ENCODE results near the gene CASZ1.

CASZ1 gene

GRCh38 chr1:10824821-10825540 lies 28.5 kb upstream of the CASZ1 start:
- H4K8ac ChIP-seq (ENCODE audit: low read length) = no peak overlapping the region
- no peaks in the 10 kb centered on the region for H3K9me3 ChIP-seq (ENCODE audit: control insufficient read depth, low read length)
- no peaks in the 10 kb centered on the region for H3K79me1 ChIP-seq (replicated peaks; ENCODE audit: low read length, poor library complexity, severe bottlenecking)
- WGBS = 63% methylated on average over 17 of the region's 19 CpGs
- no peak overlapping the region for H3K4me2 ChIP-seq (ENCODE audit: low read length, poor library complexity, severe bottlenecking)
- no peak overlapping the region for H3K27ac ChIP-seq (ENCODE audit: low read length, poor library complexity, severe bottlenecking)
- H3K4me3 ChIP-seq (ENCODE audit: insufficient read depth in 1 of 2, low read depth in 1 of 2, low read length in 2 of 2) = no peak overlapping the region
- H2BK12ac ChIP-seq (ENCODE audit: low read length in 2 of 2) = no peak overlapping the region
- H3K14ac ChIP-seq (ENCODE audit: low read length in 2 of 2) = no peak overlapping the region
- no peak overlapping the region for H2AK5ac ChIP-seq (ENCODE audit: low read length, severe bottlenecking)
- no peak overlapping the region for H3K18ac ChIP-seq (ENCODE audit: low read depth in 1 of 2, low read length in 2 of 2)
- no peak overlapping the region for H3K9ac ChIP-seq (ENCODE audit: low read length)
- no peaks in the 10 kb centered on the region for H3K36me3 ChIP-seq (ENCODE audit: control insufficient read depth in 1 of 2, insufficient read depth in 2 of 2, low read depth in 1 of 2, low read length in 2 of 2)
- no peak overlapping the region for H2BK120ac ChIP-seq (ENCODE audit: low read depth, low read length)
- no peak overlapping the region for H2BK15ac ChIP-seq (ENCODE audit: low read depth, poor library complexity, severe bottlenecking)
- no peak overlapping the region for H3K23ac ChIP-seq (ENCODE audit: low read length in 2 of 2)
- no peak overlapping the region for H2BK5ac ChIP-seq (ENCODE audit: low read depth, low read length, poor library complexity, severe bottlenecking)
- H3K4me1 ChIP-seq (ENCODE audit: control insufficient read depth, insufficient read depth, low read depth, low read length) = peaks cover 7% of the 10 kb centered on the region
- H3K27me3 ChIP-seq (ENCODE audit: control insufficient read depth in 1 of 2, insufficient read depth in 1 of 2, low read length in 2 of 2) = peaks cover 16 to 71% of the 10 kb centered on the region in 2 experiments
- H4K91ac ChIP-seq (ENCODE audit: low read length) = no peak overlapping the region
- DNase-seq = peak; percentile 29
- no peak overlapping the region for H2AFZ ChIP-seq (ENCODE audit: low read depth, low read length)
- H3K4ac ChIP-seq (ENCODE audit: low read depth in 1 of 2, low read length in 2 of 2) = no peak overlapping the region

- H2BK12ac ChIP-seq (ENCODE audit: low read length in 2 of 2) = no peak overlapping the region
- peaks cover 24 to 69% of the 10 kb centered on the region in 2 experiments for H3K27me3 ChIP-seq (ENCODE audit: control insufficient read depth in 1 of 2, insufficient read depth in 1 of 2, low read length in 2 of 2)
- H3K9ac ChIP-seq (ENCODE audit: low read length) = no peak overlapping the region
- H3K4ac ChIP-seq (ENCODE audit: low read depth in 1 of 2, low read length in 2 of 2) = no peak overlapping the region
- H3K4me1 ChIP-seq (ENCODE audit: control insufficient read depth, insufficient read depth, low read depth, low read length) = peaks cover 7% of the 10 kb centered on the region
- no peak overlapping the region for H3K18ac ChIP-seq (ENCODE audit: low read depth in 1 of 2, low read length in 2 of 2)
- H3K4me2 ChIP-seq (ENCODE audit: low read length, poor library complexity, severe bottlenecking) = no peak overlapping the region
- H4K8ac ChIP-seq (ENCODE audit: low read length) = no peak overlapping the region
- 89% methylated on average over 14 of the region's 14 CpGs for WGBS
- H4K91ac ChIP-seq (ENCODE audit: low read length) = no peak overlapping the region
- H2BK120ac ChIP-seq (ENCODE audit: low read depth, low read length) = no peak overlapping the region
- H3K9me3 ChIP-seq (ENCODE audit: control insufficient read depth, low read length) = no peaks in the 10 kb centered on the region
- no peak overlapping the region for H2AK5ac ChIP-seq (ENCODE audit: low read length, severe bottlenecking)
- H3K36me3 ChIP-seq (ENCODE audit: control insufficient read depth in 1 of 2, insufficient read depth in 2 of 2, low read depth in 1 of 2, low read length in 2 of 2) = no peaks in the 10 kb centered on the region
- no peak overlapping the region for H2BK15ac ChIP-seq (ENCODE audit: low read depth, poor library complexity, severe bottlenecking)
- H3K4me3 ChIP-seq (ENCODE audit: insufficient read depth in 1 of 2, low read depth in 1 of 2, low read length in 2 of 2) = no peak overlapping the region
- H2AFZ ChIP-seq (ENCODE audit: low read depth, low read length) = no peak overlapping the region
- no peak overlapping the region for H3K23ac ChIP-seq (ENCODE audit: low read length in 2 of 2)
- no peak overlapping the region for H2BK5ac ChIP-seq (ENCODE audit: low read depth, low read length, poor library complexity, severe bottlenecking)
- DNase-seq = no peak
- no peak overlapping the region for H3K14ac ChIP-seq (ENCODE audit: low read length in 2 of 2)
- no peak overlapping the region for H3K27ac ChIP-seq (ENCODE audit: low read length, poor library complexity, severe bottlenecking)
- no peaks in the 10 kb centered on the region for H3K79me1 ChIP-seq (replicated peaks; ENCODE audit: low read length, poor library complexity, severe bottlenecking)
Measured at GRCh38 chr1:10823000-10823401, 26.6 kb upstream of the CASZ1 start.

- H3K18ac ChIP-seq (ENCODE audit: low read depth in 1 of 2, low read length in 2 of 2) = no peak overlapping the region
- H3K36me3 ChIP-seq (ENCODE audit: control insufficient read depth in 1 of 2, insufficient read depth in 2 of 2, low read depth in 1 of 2, low read length in 2 of 2) = no peaks in the 10 kb centered on the region
- no peak overlapping the region for H2BK120ac ChIP-seq (ENCODE audit: low read depth, low read length)
- H3K14ac ChIP-seq (ENCODE audit: low read length in 2 of 2) = no peak overlapping the region
- no peak overlapping the region for H3K27ac ChIP-seq (ENCODE audit: low read length, poor library complexity, severe bottlenecking)
- H2BK5ac ChIP-seq (ENCODE audit: low read depth, low read length, poor library complexity, severe bottlenecking) = no peak overlapping the region
- no peaks in the 10 kb centered on the region for H3K9me3 ChIP-seq (ENCODE audit: control insufficient read depth, low read length)
- no peak overlapping the region for H3K4me2 ChIP-seq (ENCODE audit: low read length, poor library complexity, severe bottlenecking)
- no peak overlapping the region for H2BK15ac ChIP-seq (ENCODE audit: low read depth, poor library complexity, severe bottlenecking)
- H3K23ac ChIP-seq (ENCODE audit: low read length in 2 of 2) = no peak overlapping the region
- no peak overlapping the region for H2BK12ac ChIP-seq (ENCODE audit: low read length in 2 of 2)
- H3K9ac ChIP-seq (ENCODE audit: low read length) = no peak overlapping the region
- no peak overlapping the region for H3K4ac ChIP-seq (ENCODE audit: low read depth in 1 of 2, low read length in 2 of 2)
- peaks cover 5% of the 10 kb centered on the region for H3K4me1 ChIP-seq (ENCODE audit: control insufficient read depth, insufficient read depth, low read depth, low read length)
- H2AFZ ChIP-seq (ENCODE audit: low read depth, low read length) = no peak overlapping the region
- no peaks in the 10 kb centered on the region for H3K79me1 ChIP-seq (replicated peaks; ENCODE audit: low read length, poor library complexity, severe bottlenecking)
- no peak for DNase-seq
- H3K4me3 ChIP-seq (ENCODE audit: insufficient read depth in 1 of 2, low read depth in 1 of 2, low read length in 2 of 2) = no peak overlapping the region
- WGBS = 93% methylated on average over 1 of the region's 2 CpGs
- H2AK5ac ChIP-seq (ENCODE audit: low read length, severe bottlenecking) = no peak overlapping the region
- peaks cover 27 to 70% of the 10 kb centered on the region in 2 experiments for H3K27me3 ChIP-seq (ENCODE audit: control insufficient read depth in 1 of 2, insufficient read depth in 1 of 2, low read length in 2 of 2)
- H4K91ac ChIP-seq (ENCODE audit: low read length) = no peak overlapping the region
- no peak overlapping the region for H4K8ac ChIP-seq (ENCODE audit: low read length)
Measured at GRCh38 chr1:10821388-10821787, 24.9 kb upstream of the CASZ1 start.

- peaks cover 5% of the 10 kb centered on the region for H3K4me1 ChIP-seq (ENCODE audit: control insufficient read depth, insufficient read depth, low read depth, low read length)
- no peaks in the 10 kb centered on the region for H3K79me1 ChIP-seq (replicated peaks; ENCODE audit: low read length, poor library complexity, severe bottlenecking)
- no peak overlapping the region for H3K4me3 ChIP-seq (ENCODE audit: insufficient read depth in 1 of 2, low read depth in 1 of 2, low read length in 2 of 2)
- no peak overlapping the region for H3K18ac ChIP-seq (ENCODE audit: low read depth in 1 of 2, low read length in 2 of 2)
- H3K4me2 ChIP-seq (ENCODE audit: low read length, poor library complexity, severe bottlenecking) = no peak overlapping the region
- no peak overlapping the region for H2AK5ac ChIP-seq (ENCODE audit: low read length, severe bottlenecking)
- no peak overlapping the region for H3K14ac ChIP-seq (ENCODE audit: low read length in 2 of 2)
- no peak overlapping the region for H2BK120ac ChIP-seq (ENCODE audit: low read depth, low read length)
- no peak overlapping the region for H2BK5ac ChIP-seq (ENCODE audit: low read depth, low read length, poor library complexity, severe bottlenecking)
- WGBS = 38% methylated on average over 5 of the region's 7 CpGs
- H3K4ac ChIP-seq (ENCODE audit: low read depth in 1 of 2, low read length in 2 of 2) = no peak overlapping the region
- no peak overlapping the region for H3K23ac ChIP-seq (ENCODE audit: low read length in 2 of 2)
- DNase-seq = no peak
- H2AFZ ChIP-seq (ENCODE audit: low read depth, low read length) = no peak overlapping the region
- H4K91ac ChIP-seq (ENCODE audit: low read length) = no peak overlapping the region
- no peaks in the 10 kb centered on the region for H3K9me3 ChIP-seq (ENCODE audit: control insufficient read depth, low read length)
- H2BK12ac ChIP-seq (ENCODE audit: low read length in 2 of 2) = no peak overlapping the region
- no peak overlapping the region for H4K8ac ChIP-seq (ENCODE audit: low read length)
- no peaks in the 10 kb centered on the region for H3K36me3 ChIP-seq (ENCODE audit: control insufficient read depth in 1 of 2, insufficient read depth in 2 of 2, low read depth in 1 of 2, low read length in 2 of 2)
- H3K27ac ChIP-seq (ENCODE audit: low read length, poor library complexity, severe bottlenecking) = no peak overlapping the region
- peaks cover 37 to 72% of the 10 kb centered on the region in 2 experiments for H3K27me3 ChIP-seq (ENCODE audit: control insufficient read depth in 1 of 2, insufficient read depth in 1 of 2, low read length in 2 of 2)
- no peak overlapping the region for H2BK15ac ChIP-seq (ENCODE audit: low read depth, poor library complexity, severe bottlenecking)
- H3K9ac ChIP-seq (ENCODE audit: low read length) = no peak overlapping the region
Measured at GRCh38 chr1:10820422-10820821, 24.0 kb upstream of the CASZ1 start.

All from mesenchymal stem cell (in vitro differentiated cells and primary cell).